Kidney tubule cell (primary cell): ENCODE measurements around the gene ADIPOQ.
"Not testable (repeated sequence)": the region's sequence is repeated elsewhere in the genome, so short reads cannot be mapped to it uniquely, and the experiment has no call there.

Experiments
- DNase-seq: peaks from one replicate; pipeline ENCODE4 v3.0.0-alpha.2; 2018; ENCODE audit warnings: low spot score

Gene ADIPOQ

GRCh38 chr3:186870421-186871201 lies 28.1 kb downstream of the ADIPOQ start:
- no peak for DNase-seq

GRCh38 chr3:186871403-186871924 lies 29.0 kb downstream of the ADIPOQ start:
- DNase-seq: no peak

GRCh38 chr3:186873796-186874195 lies 31.3 kb downstream of the ADIPOQ start:
- DNase-seq: not testable (repeated sequence)

- not testable (repeated sequence) for DNase-seq
These were observed 31.7 kb downstream of the ADIPOQ start for GRCh38 chr3:186874216-186874615.

GRCh38 chr3:186874841-186875240 lies 32.3 kb downstream of the ADIPOQ start:
- not testable (repeated sequence) for DNase-seq

GRCh38 chr3:186875708-186876107 lies 33.2 kb downstream of the ADIPOQ start:
- no peak for DNase-seq

- DNase-seq: no peak
These were observed 37.3 kb downstream of the ADIPOQ start for GRCh38 chr3:186879781-186880180.

GRCh38 chr3:186880406-186880805 lies 37.9 kb downstream of the ADIPOQ start:
- no peak for DNase-seq

- DNase-seq: no peak
These were observed 39.6 kb downstream of the ADIPOQ start for GRCh38 chr3:186882150-186882524.

- DNase-seq: peak; percentile 94
These were observed 40.6 kb downstream of the ADIPOQ start for GRCh38 chr3:186882881-186883685.

- no peak for DNase-seq
These were observed 41.2 kb downstream of the ADIPOQ start for GRCh38 chr3:186883686-186884058.

- not testable (repeated sequence) for DNase-seq
These were observed 42.4 kb downstream of the ADIPOQ start for GRCh38 chr3:186884868-186885267.

- DNase-seq: no peak
These were observed 43.9 kb downstream of the ADIPOQ start for GRCh38 chr3:186886202-186886981.

GRCh38 chr3:186887507-186887938 lies 45.0 kb downstream of the ADIPOQ start:
- DNase-seq: not testable (repeated sequence)

GRCh38 chr3:186888569-186888968 lies 46.1 kb downstream of the ADIPOQ start:
- no peak for DNase-seq

- not testable (repeated sequence) for DNase-seq
These were observed 47.2 kb downstream of the ADIPOQ start for GRCh38 chr3:186889698-186890097.

- DNase-seq: no peak
These were observed 48.4 kb downstream of the ADIPOQ start for GRCh38 chr3:186890911-186891310.

- DNase-seq: not testable (repeated sequence)
These were observed 50.6 kb downstream of the ADIPOQ start for GRCh38 chr3:186893071-186893470.

GRCh38 chr3:186895406-186895805 lies 52.9 kb downstream of the ADIPOQ start:
- no peak for DNase-seq

GRCh38 chr3:186896006-186896405 lies 53.5 kb downstream of the ADIPOQ start:
- DNase-seq: no peak

- no peak for DNase-seq
These were observed 54.4 kb downstream of the ADIPOQ start for GRCh38 chr3:186896875-186897274.

GRCh38 chr3:186901135-186901734 lies 58.7 kb downstream of the ADIPOQ start:
- peak; percentile 34 for DNase-seq
